D341Med (cell line): ENCODE data around the gene SESTD1.
A peak's percentile ranks its signal among the peaks of the same experiment; 100 is the strongest.

ENCODE experiments used
- DNase-seq: peaks from one replicate; pipeline ENCODE4 v3.0.0; 2012; ENCODE audit warnings: low spot score

The SESTD1 gene, protein sequence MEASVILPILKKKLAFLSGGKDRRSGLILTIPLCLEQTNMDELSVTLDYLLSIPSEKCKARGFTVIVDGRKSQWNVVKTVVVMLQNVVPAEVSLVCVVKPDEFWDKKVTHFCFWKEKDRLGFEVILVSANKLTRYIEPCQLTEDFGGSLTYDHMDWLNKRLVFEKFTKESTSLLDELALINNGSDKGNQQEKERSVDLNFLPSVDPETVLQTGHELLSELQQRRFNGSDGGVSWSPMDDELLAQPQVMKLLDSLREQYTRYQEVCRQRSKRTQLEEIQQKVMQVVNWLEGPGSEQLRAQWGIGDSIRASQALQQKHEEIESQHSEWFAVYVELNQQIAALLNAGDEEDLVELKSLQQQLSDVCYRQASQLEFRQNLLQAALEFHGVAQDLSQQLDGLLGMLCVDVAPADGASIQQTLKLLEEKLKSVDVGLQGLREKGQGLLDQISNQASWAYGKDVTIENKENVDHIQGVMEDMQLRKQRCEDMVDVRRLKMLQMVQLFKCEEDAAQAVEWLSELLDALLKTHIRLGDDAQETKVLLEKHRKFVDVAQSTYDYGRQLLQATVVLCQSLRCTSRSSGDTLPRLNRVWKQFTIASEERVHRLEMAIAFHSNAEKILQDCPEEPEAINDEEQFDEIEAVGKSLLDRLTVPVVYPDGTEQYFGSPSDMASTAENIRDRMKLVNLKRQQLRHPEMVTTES

DNA sequence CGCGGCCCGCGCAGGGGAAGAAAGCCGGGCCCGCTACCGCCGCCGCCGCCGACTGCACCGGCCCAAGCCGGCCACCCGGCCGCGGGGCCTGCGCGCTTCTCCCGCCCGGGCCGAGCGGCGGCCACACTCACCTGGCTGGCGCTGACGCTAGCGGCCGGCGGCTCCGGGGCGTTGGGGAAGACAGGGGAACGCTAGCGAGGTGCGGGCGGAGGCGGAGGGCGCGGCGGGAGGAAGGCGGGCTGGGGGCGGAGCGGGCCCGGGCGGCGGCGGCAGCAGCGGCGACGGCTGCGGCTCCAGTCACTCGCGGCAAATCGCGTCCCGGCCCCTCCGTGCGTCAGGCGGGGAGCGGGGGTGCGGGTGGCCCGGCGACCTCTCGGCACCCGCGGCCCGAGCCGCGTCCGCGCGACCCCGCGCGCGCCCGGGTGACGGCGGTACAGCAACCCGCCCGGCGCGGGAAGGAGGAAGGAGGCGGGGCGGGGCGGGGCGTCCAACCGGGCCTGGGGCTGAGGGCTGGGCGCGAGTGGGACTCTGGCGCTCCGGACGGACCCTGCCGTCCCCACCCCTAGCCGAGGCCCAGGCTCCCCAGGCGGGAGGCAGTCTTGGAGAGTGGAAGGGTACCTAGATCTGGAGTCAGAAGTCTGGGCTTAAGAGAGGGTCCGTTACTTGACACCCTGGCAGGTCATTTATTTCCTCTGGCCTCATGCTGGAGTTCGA, at the start of gene SESTD1:
SESTD1 (minus strand) TSS at position 465 of the 714 bp plus-strand sequence. CDS start 72,991 bp downstream, outside the sequence.
- peak; percentile 85 for DNase-seq

DNA sequence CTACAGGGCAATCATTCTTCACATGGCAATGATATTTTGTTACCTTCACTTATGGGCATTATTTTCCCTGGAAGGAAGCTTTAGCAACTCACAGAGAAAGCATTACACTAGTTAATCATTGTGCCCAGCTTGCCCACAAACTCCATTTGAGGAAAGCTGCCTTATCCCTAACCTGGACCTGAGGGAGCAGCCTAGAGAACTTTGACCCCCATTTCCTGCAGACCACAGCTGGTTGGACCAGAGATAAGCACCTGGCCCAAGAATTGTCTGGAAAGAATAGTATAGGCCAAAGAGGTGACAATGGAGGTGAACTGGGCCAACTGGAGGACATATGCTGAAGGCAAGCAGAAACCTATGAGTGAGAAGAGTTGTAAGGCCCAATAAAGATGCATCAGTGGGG, 48.4 kb upstream of the SESTD1 start:
- no peak for DNase-seq

DNA sequence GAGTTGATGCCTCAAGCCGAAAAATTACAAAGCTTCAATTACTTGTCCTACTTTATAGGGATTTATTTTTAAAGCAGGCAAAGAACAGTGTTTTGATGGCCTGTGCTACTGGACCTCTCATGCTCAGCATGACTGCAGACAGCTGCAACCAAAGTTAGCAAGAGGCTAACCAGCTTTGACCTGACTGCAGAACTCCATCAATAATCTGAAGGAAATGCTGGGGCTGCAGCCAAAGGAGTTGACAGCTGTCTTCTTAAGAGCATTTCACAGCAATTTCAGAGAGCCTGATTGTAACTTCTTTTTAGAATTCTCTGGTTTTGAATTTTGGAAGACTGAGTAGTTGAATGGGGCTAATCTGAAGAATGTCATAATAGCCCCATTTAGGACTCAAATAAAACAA, 46.5 kb upstream of the SESTD1 start:
- DNase-seq, result no peak

DNA sequence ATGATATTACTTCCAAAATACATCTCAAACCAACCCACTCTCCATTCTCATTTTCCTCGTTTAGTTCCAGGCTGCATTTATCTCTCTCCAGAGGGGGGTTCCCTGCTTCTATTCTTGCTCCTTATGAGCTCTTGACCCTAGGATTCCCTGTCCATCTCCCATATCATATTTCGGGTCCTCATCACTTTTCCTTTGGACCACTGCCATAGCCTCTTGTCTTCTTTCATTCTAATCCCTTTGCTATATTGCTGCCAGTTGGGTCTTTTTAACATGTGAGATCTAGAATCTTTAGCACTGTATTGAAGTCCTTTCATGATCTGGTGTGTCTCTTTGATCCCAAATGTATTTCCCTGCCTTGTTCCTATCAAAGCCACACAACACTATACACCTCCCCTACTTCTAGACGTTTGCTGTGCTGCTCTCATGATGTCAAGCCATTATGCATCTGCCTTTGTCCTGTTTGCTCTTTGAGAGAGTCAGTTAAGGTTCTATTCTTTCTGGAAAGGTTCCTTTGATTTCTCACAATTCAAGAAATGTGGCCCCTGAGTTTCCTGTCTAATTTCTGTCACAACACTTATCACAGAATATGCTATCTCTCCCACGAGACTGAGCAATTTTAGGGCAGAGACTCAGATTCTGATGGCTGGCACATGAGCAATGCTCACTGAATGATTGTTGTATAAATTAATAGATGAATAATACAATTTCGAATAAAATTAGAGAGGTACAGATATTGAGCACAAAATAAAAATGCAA, 43.2 kb upstream of the SESTD1 start:
- no peak for DNase-seq

DNA sequence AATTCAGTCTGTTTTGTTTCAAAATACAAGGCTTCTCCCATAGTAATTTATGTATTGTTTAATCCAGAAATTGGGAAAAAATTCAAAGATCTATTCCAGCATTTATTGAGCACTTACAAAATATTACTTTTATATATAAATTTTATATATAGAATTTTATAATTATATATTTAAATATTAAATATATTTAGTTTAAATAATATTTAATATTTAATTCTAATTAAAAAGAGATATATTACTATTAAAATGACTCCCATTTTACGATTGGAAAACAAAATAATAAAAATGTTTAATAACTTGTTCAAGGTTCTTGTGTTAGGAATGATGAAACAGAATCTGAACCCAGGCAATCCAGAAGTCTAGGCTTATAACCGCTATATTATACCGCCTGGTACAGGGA, 40.5 kb upstream of the SESTD1 start:
- DNase-seq, result no peak

DNA sequence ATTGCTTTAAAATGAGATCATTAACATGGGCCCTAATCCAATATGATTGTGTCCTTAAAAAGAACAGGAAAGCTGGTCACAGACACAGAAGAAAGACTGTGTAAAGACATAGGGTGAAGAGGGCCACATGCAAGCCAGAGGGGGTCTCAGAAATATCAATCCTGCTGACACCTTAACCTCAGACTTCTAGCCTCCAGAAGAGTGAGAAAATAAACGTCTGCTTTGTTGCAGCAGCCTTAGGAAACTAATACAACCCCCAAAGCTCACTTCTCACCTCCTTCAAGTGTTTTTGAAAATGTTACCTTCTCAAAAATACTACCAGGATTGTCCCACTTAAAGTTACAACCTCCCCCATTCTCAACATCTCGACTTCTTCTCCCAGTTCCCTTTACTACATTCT, 39.8 kb upstream of the SESTD1 start:
- DNase-seq, result no peak

DNA sequence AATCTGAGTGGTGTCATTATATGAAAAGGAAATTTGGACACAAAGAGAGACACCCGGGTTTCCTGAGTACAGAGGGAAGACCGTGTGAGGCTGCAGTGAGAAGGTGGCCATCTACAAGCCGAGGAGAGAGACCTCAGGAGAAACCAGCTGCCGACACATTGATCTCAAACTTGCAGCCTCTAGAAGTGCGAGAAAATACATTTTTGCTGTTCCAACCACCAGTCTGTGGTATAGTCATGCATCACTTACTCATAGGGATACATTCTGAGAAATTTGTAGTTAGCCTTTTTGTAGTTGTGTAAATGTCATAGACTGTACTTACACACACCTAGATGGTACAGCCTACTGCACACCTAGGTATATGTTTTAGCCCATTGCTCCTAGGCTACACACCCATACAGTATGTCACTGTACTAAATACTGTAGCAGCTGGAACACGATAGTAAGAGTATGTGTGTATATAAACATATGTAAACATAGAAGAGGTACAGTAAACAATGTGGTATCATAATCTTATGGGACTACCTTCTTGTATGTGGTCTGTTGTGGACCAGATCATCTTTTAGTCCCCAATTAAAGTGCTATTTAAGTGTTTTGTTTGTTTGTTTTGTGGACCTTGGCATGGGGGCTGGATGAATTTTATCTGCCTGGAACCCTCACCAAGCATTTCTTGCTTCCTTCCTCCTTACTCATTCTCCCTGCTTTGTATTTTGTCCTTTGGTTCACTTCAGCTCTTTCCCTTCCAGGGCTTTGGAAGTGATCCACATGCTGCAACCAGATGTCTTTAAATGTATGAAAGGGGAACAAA, 38.3 kb upstream of the SESTD1 start:
- DNase-seq, result no peak

DNA sequence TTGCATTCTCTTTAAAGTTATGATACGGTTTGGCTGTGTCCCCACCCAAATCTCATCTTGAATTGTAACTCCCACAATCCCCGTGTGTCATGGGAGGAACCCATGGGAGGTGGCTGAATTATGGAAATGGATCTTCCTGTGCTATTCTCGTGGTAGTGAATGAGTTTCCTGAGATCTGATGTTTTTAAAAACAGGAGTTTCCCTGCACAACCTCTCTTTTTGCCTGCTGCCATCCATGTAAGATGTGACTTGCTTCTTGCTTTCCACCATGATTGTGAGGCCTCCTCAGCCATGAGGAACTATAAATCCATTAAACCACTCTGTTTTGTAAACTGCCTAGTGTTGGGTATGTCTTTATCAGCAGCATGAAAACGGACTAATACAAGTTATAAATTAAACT, 37.5 kb upstream of the SESTD1 start:
- DNase-seq, result no peak

DNA sequence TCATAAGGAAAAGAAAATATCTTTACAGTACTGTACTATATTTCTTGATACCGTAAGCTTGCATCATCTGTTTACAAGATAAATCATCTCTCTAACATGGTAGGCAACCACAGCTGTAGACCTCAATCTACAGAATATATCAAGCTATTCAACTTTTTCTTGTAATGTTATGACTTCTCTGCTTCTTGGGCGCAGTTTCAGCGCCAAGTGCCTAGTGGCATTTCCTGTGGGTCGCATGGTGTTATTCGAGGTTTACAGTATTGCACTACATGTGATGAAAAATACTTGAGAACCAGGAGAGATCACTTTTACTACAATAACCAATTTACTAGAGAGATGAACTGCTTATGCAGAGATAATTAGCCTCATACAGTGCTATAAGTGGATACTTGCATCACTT, 34.0 kb upstream of the SESTD1 start:
- DNase-seq, result no peak

DNA sequence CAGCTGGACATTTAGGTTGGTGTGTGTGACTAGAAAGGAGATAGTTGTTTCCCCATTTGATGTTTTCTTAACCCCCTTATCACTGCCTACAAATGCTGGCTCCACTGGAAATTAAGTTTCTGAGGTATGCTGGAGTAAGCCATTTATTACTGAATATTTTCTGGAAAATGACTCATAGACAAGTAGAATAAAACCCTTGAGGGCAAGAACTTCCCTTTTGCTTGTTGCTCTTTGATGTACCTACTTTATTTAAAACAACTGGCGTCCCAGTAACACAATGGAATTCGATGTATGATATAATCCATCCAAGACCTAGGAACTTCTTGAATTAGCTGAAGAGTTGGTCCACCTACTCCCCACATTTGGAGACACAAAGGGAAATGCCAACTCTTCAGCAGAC, 33.3 kb upstream of the SESTD1 start:
- DNase-seq, result no peak

DNA sequence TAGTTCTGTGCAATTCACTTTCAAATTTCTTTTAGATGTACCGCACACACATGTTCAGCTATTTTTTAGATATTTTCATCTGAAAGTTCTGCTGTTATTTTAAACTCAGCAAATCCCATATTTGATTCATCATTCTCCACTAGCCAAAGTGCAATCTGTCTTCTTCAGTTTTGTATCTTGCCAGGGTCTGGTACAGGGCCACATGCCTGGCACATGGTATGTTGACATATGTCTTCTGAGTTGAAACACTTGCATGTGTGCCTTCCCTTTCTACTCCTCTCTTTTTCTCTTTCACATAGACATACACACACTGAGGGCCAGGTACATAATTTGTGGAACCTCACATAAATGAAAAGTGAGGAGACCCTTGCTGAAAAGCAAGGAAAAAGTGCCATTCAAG, 25.7 kb upstream of the SESTD1 start:
- DNase-seq, result no peak

DNA sequence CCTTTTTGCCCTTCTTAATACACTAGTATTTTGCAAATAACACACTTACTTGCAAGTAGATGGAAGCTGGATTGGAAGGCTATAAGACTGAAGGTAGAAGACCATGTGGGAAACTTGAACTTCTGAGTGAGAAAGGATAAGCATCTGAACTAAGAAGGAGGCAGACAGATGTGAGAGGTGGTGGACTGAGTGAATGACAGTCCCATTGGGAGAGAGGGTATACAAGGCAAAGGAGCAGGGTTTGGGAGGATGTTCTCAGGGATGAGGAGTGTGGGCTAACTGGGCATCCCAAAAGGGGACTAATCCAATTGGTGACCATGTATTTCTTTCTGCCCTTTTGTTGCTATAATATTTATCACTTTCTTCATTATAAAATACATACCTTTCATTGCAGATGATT, 20.4 kb upstream of the SESTD1 start:
- DNase-seq, result no peak

DNA sequence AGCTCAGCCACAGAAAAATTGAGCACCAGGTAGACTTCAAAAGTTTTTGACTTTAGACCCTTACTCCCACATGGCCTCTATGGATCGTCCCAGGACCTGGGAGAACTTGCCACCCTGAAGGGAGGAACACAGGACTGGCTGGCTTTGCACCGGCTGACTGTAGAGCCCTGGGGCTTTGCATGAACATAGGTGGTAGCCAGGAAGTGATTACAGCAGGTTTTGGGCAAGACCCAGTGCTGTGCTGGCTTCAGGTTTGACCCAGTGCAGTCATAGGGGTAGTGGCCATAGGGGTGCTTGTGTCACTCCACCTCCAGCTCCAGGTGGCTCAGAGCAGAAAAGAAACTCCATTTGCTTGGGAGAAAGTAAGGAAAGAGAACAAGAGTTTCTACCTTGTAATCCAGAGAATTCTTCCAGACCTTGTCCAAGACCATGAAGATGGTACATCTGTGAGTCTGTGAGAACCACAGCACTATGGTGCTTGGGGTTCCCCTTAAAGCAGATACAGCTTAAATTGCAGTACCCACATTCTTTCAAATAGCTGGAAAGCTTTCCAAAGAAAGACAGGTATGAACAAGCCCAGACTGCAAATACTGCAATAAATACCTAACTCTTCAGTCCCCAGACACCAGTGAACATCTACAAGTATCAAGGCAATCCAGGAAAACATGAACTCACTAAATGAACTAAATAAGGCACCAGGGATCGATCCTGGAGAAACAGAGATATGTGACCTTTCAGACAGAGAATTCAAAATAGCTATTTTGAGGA, 13.0 kb upstream of the SESTD1 start:
- no peak for DNase-seq

DNA sequence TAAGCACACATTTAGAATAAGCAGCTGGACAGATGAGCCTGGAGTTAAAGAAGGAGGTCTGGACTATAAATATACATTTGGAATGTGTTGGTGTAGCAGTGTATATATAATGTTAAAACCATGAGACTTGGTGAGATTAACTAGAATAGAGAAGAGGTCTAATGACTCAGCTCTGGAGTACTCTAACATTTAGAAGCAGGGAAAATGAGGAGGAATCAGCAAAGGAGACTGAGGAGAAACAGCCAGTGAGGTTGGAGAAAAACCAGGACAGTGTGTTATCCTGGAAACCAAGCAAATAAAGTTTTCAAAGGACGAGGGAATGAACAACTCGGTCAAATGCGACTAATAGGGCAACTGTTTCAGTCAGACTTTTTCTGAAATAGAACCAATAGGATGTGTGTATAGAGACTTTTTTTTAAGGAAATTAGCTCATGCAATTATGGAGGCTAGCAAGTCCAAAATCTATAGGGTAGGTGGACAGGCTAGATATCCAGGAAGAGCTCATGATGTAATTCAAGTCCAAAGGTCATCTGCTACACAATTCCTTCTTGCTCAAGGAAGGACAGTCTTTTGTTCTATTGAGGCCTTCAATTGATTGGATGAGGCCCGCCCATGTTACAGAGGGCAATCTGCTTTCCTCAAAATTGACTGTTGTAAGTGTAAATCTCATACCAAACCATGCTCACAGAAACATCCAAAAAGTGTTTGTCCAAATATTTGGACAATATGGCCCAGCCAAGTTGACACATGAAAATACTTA, 10.8 kb upstream of the SESTD1 start:
- no peak for DNase-seq

DNA sequence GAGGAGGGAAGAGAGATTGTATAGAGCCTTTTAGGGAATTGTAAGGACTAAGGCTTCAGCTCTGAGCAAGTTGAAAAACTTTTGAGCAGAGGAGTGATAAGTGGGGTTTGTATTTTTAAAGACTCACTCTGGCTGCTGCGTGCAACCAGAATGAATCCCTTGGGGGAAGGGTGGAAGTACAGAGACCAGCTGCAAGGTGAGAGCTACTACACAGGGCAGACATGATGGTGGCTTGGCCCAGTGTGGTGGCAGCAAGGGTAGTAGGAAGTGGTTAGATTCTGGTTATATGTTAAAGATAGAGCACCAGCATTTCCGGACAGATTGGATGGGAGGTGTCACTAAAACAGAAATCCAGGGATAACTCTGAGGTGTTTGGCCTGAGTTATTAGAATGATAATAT, 10.1 kb upstream of the SESTD1 start:
- DNase-seq, result no peak

DNA sequence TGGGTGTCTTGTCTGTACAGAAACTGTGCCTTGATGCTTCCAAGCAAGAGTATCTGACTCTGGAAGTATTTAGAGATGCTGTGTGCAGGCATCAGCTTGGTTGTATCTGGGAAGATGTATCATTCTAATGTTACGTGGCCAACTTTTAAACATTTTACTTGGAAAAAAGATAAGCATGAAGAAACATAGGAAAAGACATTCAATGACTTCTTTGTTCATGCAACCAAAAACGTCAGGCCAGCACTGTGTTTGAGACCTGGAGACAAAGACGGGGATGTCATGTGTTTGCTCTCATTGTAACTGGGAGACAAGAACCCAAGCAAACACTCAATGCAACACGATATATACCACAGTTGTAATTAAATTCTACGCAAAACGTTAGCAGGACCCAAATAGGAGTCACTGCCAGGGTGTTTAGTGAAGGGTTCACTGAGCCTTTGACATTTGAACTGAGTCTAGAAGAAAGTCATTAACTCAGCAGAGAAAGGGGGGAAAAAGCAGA, 8.9 kb upstream of the SESTD1 start:
- no peak for DNase-seq

DNA sequence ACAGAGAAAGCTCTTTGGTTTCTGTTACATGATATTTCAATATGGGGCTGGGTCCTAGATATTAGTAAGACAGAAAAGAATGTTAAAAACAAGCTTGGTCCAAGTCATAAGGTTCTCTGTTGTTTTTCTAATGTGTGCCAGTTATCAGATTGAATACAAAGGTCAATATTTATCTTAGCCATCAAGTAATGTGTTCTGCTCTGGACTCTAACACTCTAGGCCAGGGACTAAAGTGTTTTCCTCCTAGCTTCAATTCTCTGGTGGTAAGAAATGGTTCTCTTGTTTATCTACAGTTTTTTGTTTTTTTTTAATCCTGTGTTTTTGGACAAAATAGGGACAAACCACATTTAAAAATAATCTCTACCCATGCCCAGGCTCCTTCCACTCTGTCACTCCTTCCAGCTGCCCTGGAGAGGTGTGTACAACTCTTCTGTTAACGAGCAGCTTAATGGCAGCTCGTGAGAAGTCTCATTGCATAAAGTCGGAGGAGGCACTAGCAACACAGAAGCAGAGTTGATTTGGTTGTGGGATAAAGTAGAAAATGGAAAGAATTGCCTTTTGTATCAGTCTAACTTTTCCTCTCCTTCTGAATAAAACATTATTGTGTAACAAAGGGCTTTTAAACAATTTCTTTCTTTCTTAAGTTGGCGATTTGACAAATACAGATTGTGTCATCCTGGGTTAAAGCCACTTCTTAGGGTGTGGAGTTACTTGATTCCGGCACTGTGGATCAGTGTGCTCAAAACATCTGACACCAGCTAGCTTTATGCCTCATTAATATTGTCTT, 8.0 kb upstream of the SESTD1 start:
- DNase-seq, result no peak

DNA sequence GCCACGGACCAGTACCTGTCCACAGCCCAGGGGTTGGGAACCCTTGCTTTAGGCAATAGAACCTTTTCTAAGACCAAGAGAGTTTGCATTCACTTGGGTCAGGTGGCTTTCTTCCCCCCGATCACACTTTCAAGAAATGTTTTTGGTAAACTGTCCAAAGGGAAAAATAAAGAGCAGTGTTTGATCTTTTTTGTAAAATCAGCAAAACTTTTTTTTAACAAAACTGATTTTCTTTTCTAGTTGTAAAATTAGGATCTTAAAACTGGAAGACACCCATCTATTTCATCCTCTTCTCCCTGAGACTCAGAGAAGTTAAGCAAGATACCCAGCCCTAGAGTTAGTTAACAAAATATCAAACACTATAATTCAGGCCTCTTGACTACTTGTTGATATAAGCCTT, 6.1 kb upstream of the SESTD1 start:
- DNase-seq, result no peak
